ENCODE measurements around the gene SALL4.

- TF ChIP-seq, protein P1, sequence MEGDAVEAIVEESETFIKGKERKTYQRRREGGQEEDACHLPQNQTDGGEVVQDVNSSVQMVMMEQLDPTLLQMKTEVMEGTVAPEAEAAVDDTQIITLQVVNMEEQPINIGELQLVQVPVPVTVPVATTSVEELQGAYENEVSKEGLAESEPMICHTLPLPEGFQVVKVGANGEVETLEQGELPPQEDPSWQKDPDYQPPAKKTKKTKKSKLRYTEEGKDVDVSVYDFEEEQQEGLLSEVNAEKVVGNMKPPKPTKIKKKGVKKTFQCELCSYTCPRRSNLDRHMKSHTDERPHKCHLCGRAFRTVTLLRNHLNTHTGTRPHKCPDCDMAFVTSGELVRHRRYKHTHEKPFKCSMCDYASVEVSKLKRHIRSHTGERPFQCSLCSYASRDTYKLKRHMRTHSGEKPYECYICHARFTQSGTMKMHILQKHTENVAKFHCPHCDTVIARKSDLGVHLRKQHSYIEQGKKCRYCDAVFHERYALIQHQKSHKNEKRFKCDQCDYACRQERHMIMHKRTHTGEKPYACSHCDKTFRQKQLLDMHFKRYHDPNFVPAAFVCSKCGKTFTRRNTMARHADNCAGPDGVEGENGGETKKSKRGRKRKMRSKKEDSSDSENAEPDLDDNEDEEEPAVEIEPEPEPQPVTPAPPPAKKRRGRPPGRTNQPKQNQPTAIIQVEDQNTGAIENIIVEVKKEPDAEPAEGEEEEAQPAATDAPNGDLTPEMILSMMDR (IDR thresholded peaks at IDR 0.05), result no peak
- no peak for TF ChIP-seq POLR2A (IDR thresholded peaks at IDR 0.05)
These were observed 67.2 kb downstream of the SALL4 start for GRCh38 chr20:51734876-51735720.

All from heart left ventricle (tissue), 13 donors.